GM10847 (cell line): ENCODE data around the gene NOVA1.

Experiments
- POLR2A ChIP-seq: IDR thresholded peaks from 2 replicates; pipeline ENCODE4 v1.6.1; 2011; ENCODE audit not compliant: insufficient read length; ENCODE audit errors: extremely low read depth

The NOVA1 gene

GRCh38 chr14:26414103-26414502, 183.7 kb downstream of the NOVA1 start:
- no peak for TF ChIP-seq POLR2A

GRCh38 chr14:26412421-26412820, 185.4 kb downstream of the NOVA1 start:
- no peak for TF ChIP-seq POLR2A

- no peak for TF ChIP-seq POLR2A
Measured at GRCh38 chr14:26410189-26410685, 187.6 kb downstream of the NOVA1 start.

GRCh38 chr14:26404927-26405326, 192.9 kb downstream of the NOVA1 start:
- no peak for TF ChIP-seq POLR2A

- TF ChIP-seq POLR2A: no peak
Measured at GRCh38 chr14:26403760-26404159, 194.1 kb downstream of the NOVA1 start.

- no peak for TF ChIP-seq POLR2A
Measured at GRCh38 chr14:26402126-26402525, 195.7 kb downstream of the NOVA1 start.

- no peak for TF ChIP-seq POLR2A
Measured at GRCh38 chr14:26401179-26401968, 196.5 kb downstream of the NOVA1 start.

GRCh38 chr14:26400373-26400772, 197.5 kb downstream of the NOVA1 start:
- TF ChIP-seq POLR2A: no peak

- TF ChIP-seq POLR2A: no peak
Measured at GRCh38 chr14:26398616-26399015, 199.2 kb downstream of the NOVA1 start.
